Chondrocyte (in vitro differentiated cells): ENCODE measurements around the gene SPON1. TPM values are rescaled to one million over a fixed set of nuclear protein-coding genes. Genes with fewer than 3 reads are reported as not detected.
"Not testable (repeated sequence)": the region's sequence is repeated elsewhere in the genome, so short reads cannot be mapped to it uniquely, and the experiment has no call there.

Experiments
- DNase-seq: peaks from one replicate; pipeline ENCODE4 v3.0.0; 2021; ENCODE audit warnings: mixed read lengths, low spot score
- H3K27ac Mint-ChIP-seq: one replicate; pipeline ENCODE4 v1.8.0; 2021; ENCODE audit warnings: mild to moderate bottlenecking, moderate library complexity, mixed read lengths; ENCODE audit not compliant: unreplicated experiment
- H3K27me3 Mint-ChIP-seq: 2 replicates; pipeline ENCODE4 v1.8.0; 2021; ENCODE audit warnings: low read depth, mixed read lengths
- H3K36me3 Mint-ChIP-seq: 2 replicates; pipeline ENCODE4 v1.8.0; 2021; ENCODE audit warnings: low read depth, mixed read lengths
- H3K4me1 Mint-ChIP-seq: 2 replicates; pipeline ENCODE4 v1.8.0; 2021; ENCODE audit warnings: low read depth, mild to moderate bottlenecking, mixed read lengths
- H3K4me3 Mint-ChIP-seq: one replicate; pipeline ENCODE4 v1.8.0; 2021; ENCODE audit warnings: mild to moderate bottlenecking, moderate library complexity, mixed read lengths; ENCODE audit not compliant: unreplicated experiment
- H3K9me3 Mint-ChIP-seq: 2 replicates; pipeline ENCODE4 v1.8.0; 2021; ENCODE audit warnings: low read depth, mixed read lengths
- CTCF ChIP-seq: fragments of 200-600 bp; sonication (generic); IDR thresholded peaks from 2 replicates; pipeline ENCODE4 v1.5.0; 2021; ENCODE audit warnings: antibody characterized with exemption, mild to moderate bottlenecking, moderate library complexity
- total RNA-seq: library from RNA; stranded (reverse); gene quantifications from 3 replicates; pipeline ENCODE4 v1.2.1, GENCODE V29; 2021

The SPON1 gene
- total RNA-seq, 1 donor from 2014 or later, result 0.10 TPM

- no peak overlapping the region for H3K4me3 Mint-ChIP-seq
- H3K4me1 Mint-ChIP-seq, result no peaks in the 10 kb centered on the region
- peaks cover 34% of the 10 kb centered on the region for H3K27me3 Mint-ChIP-seq
- TF ChIP-seq CTCF, result no peak
- H3K9me3 Mint-ChIP-seq, result no peaks in the 10 kb centered on the region
- H3K36me3 Mint-ChIP-seq, result no peaks in the 10 kb centered on the region
- no peak for DNase-seq
- H3K27ac Mint-ChIP-seq, result no peak overlapping the region
Measured at GRCh38 chr11:14089690-14090462, 127.4 kb downstream of the SPON1 start.

GRCh38 chr11:14090631-14091030, 128.1 kb downstream of the SPON1 start:
- H3K27me3 Mint-ChIP-seq, result peaks cover 30% of the 10 kb centered on the region
- not testable (repeated sequence) for DNase-seq, H3K4me1 Mint-ChIP-seq, H3K36me3 Mint-ChIP-seq, H3K4me3 Mint-ChIP-seq, H3K9me3 Mint-ChIP-seq, H3K27ac Mint-ChIP-seq

- H3K9me3 Mint-ChIP-seq, result no peaks in the 10 kb centered on the region
- no peaks in the 10 kb centered on the region for H3K36me3 Mint-ChIP-seq
- H3K27me3 Mint-ChIP-seq, result peaks cover 15% of the 10 kb centered on the region
- no peak overlapping the region for H3K4me3 Mint-ChIP-seq
- TF ChIP-seq CTCF, result no peak
- DNase-seq, result no peak
- H3K27ac Mint-ChIP-seq, result no peak overlapping the region
- H3K4me1 Mint-ChIP-seq, result no peaks in the 10 kb centered on the region
Measured at GRCh38 chr11:14093065-14093464, 130.5 kb downstream of the SPON1 start.

- Mint-ChIP-seq H3K4me3 (no peak overlapping the region), H3K27me3 (peaks cover 12% of the 10 kb centered on the region), H3K27ac (no peak overlapping the region), H3K36me3 (no peaks in the 10 kb centered on the region), H3K4me1 (no peaks in the 10 kb centered on the region), H3K9me3 (no peaks in the 10 kb centered on the region)
- DNase-seq, result no peak
- TF ChIP-seq CTCF, result no peak
Measured at GRCh38 chr11:14094481-14095037, 132.0 kb downstream of the SPON1 start.

GRCh38 chr11:14095882-14096281, 133.4 kb downstream of the SPON1 start:
- Mint-ChIP-seq H3K4me1 (no peaks in the 10 kb centered on the region), H3K27me3 (peaks cover 11% of the 10 kb centered on the region), H3K36me3 (no peaks in the 10 kb centered on the region), H3K9me3 (no peaks in the 10 kb centered on the region), H3K4me3 (no peak overlapping the region), H3K27ac (no peak overlapping the region)
- no peak for TF ChIP-seq CTCF
- DNase-seq, result no peak

- H3K27me3 Mint-ChIP-seq, result peaks cover 13% of the 10 kb centered on the region
- H3K36me3 Mint-ChIP-seq, result no peaks in the 10 kb centered on the region
- no peak overlapping the region for H3K4me3 Mint-ChIP-seq
- no peaks in the 10 kb centered on the region for H3K4me1 Mint-ChIP-seq
- TF ChIP-seq CTCF, result no peak
- DNase-seq, result no peak
- H3K27ac Mint-ChIP-seq, result no peak overlapping the region
- H3K9me3 Mint-ChIP-seq, result no peaks in the 10 kb centered on the region
Measured at GRCh38 chr11:14096606-14097005, 134.1 kb downstream of the SPON1 start.
